Karpas-422 (cell line): ENCODE measurements around the gene P3H2. TPM values are rescaled to one million over a fixed set of nuclear protein-coding genes. Genes with fewer than 3 reads are reported as not detected.
"Not testable (repeated sequence)": the region's sequence is repeated elsewhere in the genome, so short reads cannot be mapped to it uniquely, and the experiment has no call there.

Experiments
- DNase-seq: peaks from one replicate; pipeline ENCODE4 v3.0.0-alpha.2; 2015
- H2AFZ ChIP-seq: fragments of 200-600 bp; sonication (generic); 2 replicates; pipeline ENCODE4 v1.6.1; 2014; ENCODE audit warnings: antibody characterized with exemption, low read length, mixed read lengths
- H3K27ac ChIP-seq: fragments of 200-600 bp; sonication (generic); 2 replicates; pipeline ENCODE4 v1.5.1; 2014; ENCODE audit warnings: mild to moderate bottlenecking, low read length, moderate library complexity
- H3K27me3 ChIP-seq: fragments of 200-600 bp; sonication (generic); 2 replicates; pipeline ENCODE4 v1.6.1; 2014; ENCODE audit warnings: low read length, mixed read lengths
- H3K36me3 ChIP-seq: fragments of 200-600 bp; sonication (generic); 2 replicates; pipeline ENCODE4 v1.6.1; 2014; ENCODE audit warnings: low read length, mixed read lengths; ENCODE audit not compliant: insufficient read depth
- H3K4me1 ChIP-seq: fragments of 200-600 bp; sonication (generic); 2 replicates; pipeline ENCODE4 v1.6.1; 2014; ENCODE audit warnings: mild to moderate bottlenecking, low read length, mixed read lengths
- H3K4me2 ChIP-seq: fragments of 200-600 bp; sonication (generic); 2 replicates; pipeline ENCODE4 v1.6.1; 2014; ENCODE audit warnings: low read length, low read depth, mild to moderate bottlenecking; ENCODE audit not compliant: poor library complexity, severe bottlenecking
- H3K4me3 ChIP-seq: fragments of 200-600 bp; sonication (generic); 2 replicates; pipeline ENCODE4 v1.5.1; 2014; ENCODE audit warnings: mild to moderate bottlenecking, antibody characterized with exemption, low read length, mixed read lengths
- H3K79me2 ChIP-seq: fragments of 200-600 bp; sonication (generic); 2 replicates; pipeline ENCODE4 v1.6.1; 2014; ENCODE audit warnings: mild to moderate bottlenecking, low read length, mixed read lengths
- H3K9ac ChIP-seq: fragments of 200-600 bp; sonication (generic); 2 replicates; pipeline ENCODE4 v1.6.0; 2014; ENCODE audit warnings: low read length
- H3K9me2 ChIP-seq: fragments of 200-600 bp; sonication (generic), shearing (Covaris generic); replicated peaks from 2 replicates; pipeline ENCODE4 v1.6.0; 2014; ENCODE audit warnings: mild to moderate bottlenecking, low read length, moderate library complexity; ENCODE audit not compliant: insufficient read depth
- H3K9me3 ChIP-seq: fragments of 300-700, 200-600 bp; sonication (generic); 2 replicates; pipeline ENCODE4 v1.6.1; 2014; ENCODE audit warnings: low read length, mixed read lengths
- H4K20me1 ChIP-seq: fragments of 200-600 bp; sonication (generic); 2 replicates; pipeline ENCODE4 v1.6.1; 2014; ENCODE audit warnings: mild to moderate bottlenecking, antibody characterized with exemption, low read length, low read depth; ENCODE audit not compliant: insufficient read depth
- total RNA-seq: library from RNA; depleted of rRNA; stranded (reverse); fragments of >200 nt; shearing (Covaris generic); gene quantifications from 2 replicates; pipeline ENCODE4 v1.2.3, GENCODE V29; 2014; ENCODE audit warnings: low replicate concordance

The P3H2 gene
- total RNA-seq, 1 experiment from 2014 or later, result not detected

- H3K9ac ChIP-seq, result no peak overlapping the region
- no peaks in the 10 kb centered on the region for H3K4me1 ChIP-seq
- H3K27ac ChIP-seq, result no peak overlapping the region
- H3K36me3 ChIP-seq, result no peaks in the 10 kb centered on the region
- peaks cover 11% of the 10 kb centered on the region; the same call in 1 of the 2 replicates for H3K9me3 ChIP-seq
- no peaks in the 10 kb centered on the region for H3K27me3 ChIP-seq
- no peaks in the 10 kb centered on the region for H3K79me2 ChIP-seq
- H3K9me2 ChIP-seq, result no peaks in the 10 kb centered on the region
- no peak overlapping the region for H2AFZ ChIP-seq
- no peak overlapping the region for H3K4me3 ChIP-seq
- H3K4me2 ChIP-seq, result no peak overlapping the region
- no peaks in the 10 kb centered on the region for H4K20me1 ChIP-seq
- DNase-seq, result no peak
Observed at GRCh38 chr3:190092250-190092649, 28.4 kb downstream of the P3H2 start.

- H3K4me2 ChIP-seq, result no peak overlapping the region
- no peak overlapping the region for H3K27ac ChIP-seq
- no peak for DNase-seq
Observed at GRCh38 chr3:190089711-190090110, 31.0 kb downstream of the P3H2 start.

GRCh38 chr3:190088890-190089289, 31.8 kb downstream of the P3H2 start:
- Histone ChIP-seq H3K79me2 (no peaks in the 10 kb centered on the region), H2AFZ (no peak overlapping the region), H3K27ac (no peak overlapping the region), H3K9ac (no peak overlapping the region), H3K4me3 (no peak overlapping the region), H3K9me2 (no peaks in the 10 kb centered on the region), H4K20me1 (no peaks in the 10 kb centered on the region), H3K4me2 (no peak overlapping the region), H3K4me1 (no peaks in the 10 kb centered on the region), H3K27me3 (no peaks in the 10 kb centered on the region), H3K9me3 (peaks cover 8% of the 10 kb centered on the region; the same call in 1 of the 2 replicates), H3K36me3 (no peaks in the 10 kb centered on the region)
- no peak for DNase-seq

More at GRCh38 chr3:190089711-190090110, 31.0 kb downstream of the P3H2 start:
- Histone ChIP-seq H4K20me1 (no peaks in the 10 kb centered on the region), H3K79me2 (no peaks in the 10 kb centered on the region), H2AFZ (no peak overlapping the region), H3K9me3 (peaks cover 11% of the 10 kb centered on the region; the same call in 1 of the 2 replicates), H3K9ac (no peak overlapping the region), H3K4me3 (no peak overlapping the region), H3K9me2 (no peaks in the 10 kb centered on the region), H3K36me3 (no peaks in the 10 kb centered on the region), H3K4me1 (no peaks in the 10 kb centered on the region), H3K27me3 (no peaks in the 10 kb centered on the region)

GRCh38 chr3:190086191-190086590, 34.5 kb downstream of the P3H2 start:
- no peaks in the 10 kb centered on the region for H3K79me2 ChIP-seq
- H3K9me2 ChIP-seq, result no peaks in the 10 kb centered on the region
- no peak overlapping the region for H3K27ac ChIP-seq
- no peak overlapping the region for H3K4me2 ChIP-seq
- no peak for DNase-seq
- H3K36me3 ChIP-seq, result no peaks in the 10 kb centered on the region
- no peaks in the 10 kb centered on the region for H4K20me1 ChIP-seq
- H3K9ac ChIP-seq, result no peak overlapping the region
- H3K4me3 ChIP-seq, result no peak overlapping the region
- peaks cover 2% of the 10 kb centered on the region; the same call in 1 of the 2 replicates for H3K9me3 ChIP-seq
- no peaks in the 10 kb centered on the region for H3K27me3 ChIP-seq
- H2AFZ ChIP-seq, result no peak overlapping the region
- no peaks in the 10 kb centered on the region for H3K4me1 ChIP-seq

GRCh38 chr3:190084983-190085382, 35.7 kb downstream of the P3H2 start:
- H3K4me1 ChIP-seq, result no peaks in the 10 kb centered on the region
- DNase-seq, result no peak
- H3K27me3 ChIP-seq, result no peaks in the 10 kb centered on the region
- H3K36me3 ChIP-seq, result no peaks in the 10 kb centered on the region
- H3K9me3 ChIP-seq, result no peaks in the 10 kb centered on the region
- H3K27ac ChIP-seq, result no peak overlapping the region
- no peak overlapping the region for H3K9ac ChIP-seq
- no peaks in the 10 kb centered on the region for H3K9me2 ChIP-seq
- no peak overlapping the region for H3K4me2 ChIP-seq
- H3K79me2 ChIP-seq, result no peaks in the 10 kb centered on the region
- no peaks in the 10 kb centered on the region for H4K20me1 ChIP-seq
- H2AFZ ChIP-seq, result no peak overlapping the region
- H3K4me3 ChIP-seq, result no peak overlapping the region

GRCh38 chr3:190083635-190084034, 37.1 kb downstream of the P3H2 start:
- DNase-seq, result no peak
- Histone ChIP-seq H3K9me3 (no peaks in the 10 kb centered on the region), H3K9ac (no peak overlapping the region), H3K27me3 (no peaks in the 10 kb centered on the region), H3K4me1 (no peaks in the 10 kb centered on the region), H3K36me3 (no peaks in the 10 kb centered on the region), H3K4me2 (no peak overlapping the region), H4K20me1 (no peaks in the 10 kb centered on the region), H3K79me2 (no peaks in the 10 kb centered on the region), H2AFZ (no peak overlapping the region), H3K4me3 (no peak overlapping the region), H3K27ac (no peak overlapping the region), H3K9me2 (no peaks in the 10 kb centered on the region)

- H3K9ac ChIP-seq, result no peak overlapping the region
Observed at GRCh38 chr3:190081389-190081788, 39.3 kb downstream of the P3H2 start.

GRCh38 chr3:190079173-190079572, 41.5 kb downstream of the P3H2 start:
- H3K9me3 ChIP-seq, H3K9me2 ChIP-seq, H3K9ac ChIP-seq, H2AFZ ChIP-seq, H4K20me1 ChIP-seq, H3K4me1 ChIP-seq, DNase-seq, H3K27ac ChIP-seq, H3K4me2 ChIP-seq, H3K4me3 ChIP-seq, H3K27me3 ChIP-seq, H3K36me3 ChIP-seq, H3K79me2 ChIP-seq: not testable (repeated sequence)

More at GRCh38 chr3:190081389-190081788, 39.3 kb downstream of the P3H2 start:
- no peaks in the 10 kb centered on the region for H3K27me3 ChIP-seq
- no peak overlapping the region for H3K27ac ChIP-seq
- DNase-seq, result no peak
- no peak overlapping the region for H3K4me2 ChIP-seq
- no peak overlapping the region for H3K4me3 ChIP-seq
- no peaks in the 10 kb centered on the region for H4K20me1 ChIP-seq
- no peak overlapping the region for H2AFZ ChIP-seq
- H3K4me1 ChIP-seq, result no peaks in the 10 kb centered on the region
- no peaks in the 10 kb centered on the region for H3K79me2 ChIP-seq
- H3K9me3 ChIP-seq, result no peaks in the 10 kb centered on the region
- H3K9me2 ChIP-seq, result no peaks in the 10 kb centered on the region
- H3K36me3 ChIP-seq, result no peaks in the 10 kb centered on the region
